CD8-positive, alpha-beta memory T cell (primary cell): ENCODE measurements around the gene TAAR6. TPM values are rescaled to one million over a fixed set of nuclear protein-coding genes. Genes with fewer than 3 reads are reported as not detected.

Experiments used
- CTCF ChIA-PET: fragments of 350-600 bp; sonication (Branson Sonifier 250); formaldehyde crosslinking; loops from one replicate; lab custom pipeline; 2021; ENCODE audit warnings: antibody characterized with exemption; lab: Charles Lee
- POLR2A ChIA-PET: fragments of 350-600 bp; sonication (Branson Sonifier 250); formaldehyde crosslinking; loops from one replicate; lab custom pipeline; 2021; ENCODE audit warnings: antibody characterized with exemption; lab: Charles Lee
- DNase-seq, 5 donors: peaks; one replicate each; pipeline versions ENCODE4 v3.0.0 to v3.0.0-alpha.2; 2020 to 2022; ENCODE audit warnings: mixed read lengths in 1 of 5
- H3K27ac ChIP-seq: one replicate; pipeline ENCODE4 v1.7.0; 2013; ENCODE audit warnings: low read depth, mild to moderate bottlenecking, low read length, moderate library complexity
- H3K27me3 ChIP-seq: 2 replicates; pipeline ENCODE4 v1.7.0; 2013; ENCODE audit warnings: low read length, mild to moderate bottlenecking; ENCODE audit not compliant: insufficient read depth, poor library complexity, severe bottlenecking
- H3K36me3 ChIP-seq: 2 replicates; pipeline ENCODE4 v1.7.0; 2013; ENCODE audit warnings: mild to moderate bottlenecking, low read length, moderate library complexity; ENCODE audit not compliant: insufficient read depth
- H3K4me1 ChIP-seq: 2 replicates; pipeline ENCODE4 v1.7.0; 2013; ENCODE audit warnings: mild to moderate bottlenecking, low read length, moderate library complexity; ENCODE audit not compliant: insufficient read depth
- H3K4me3 ChIP-seq: 2 replicates; pipeline ENCODE4 v1.7.0; 2013; ENCODE audit warnings: mild to moderate bottlenecking, low read length
- H3K9me3 ChIP-seq: 2 replicates; pipeline ENCODE4 v1.7.0; 2013; ENCODE audit warnings: mild to moderate bottlenecking, low read length
- H3K27ac Mint-ChIP-seq, 8 donors: one replicate each; pipeline ENCODE4 v1.8.0; 2020 to 2021; ENCODE audit warnings: mixed read lengths in 8 of 8, mild to moderate bottlenecking in 6 of 8, inconsistent platforms in 3 of 8, moderate library complexity in 3 of 8
- H3K27me3 Mint-ChIP-seq, 2 donors: one replicate each; pipeline ENCODE4 v1.8.0; 2020 to 2021; ENCODE audit warnings: mixed read lengths in 2 of 2, mild to moderate bottlenecking in 1 of 2, moderate library complexity in 1 of 2
- H3K36me3 Mint-ChIP-seq, 3 donors: one replicate each; pipeline ENCODE4 v1.8.0; 2020 to 2021; ENCODE audit warnings: mixed read lengths in 3 of 3, inconsistent platforms in 1 of 3, mild to moderate bottlenecking in 1 of 3
- H3K4me1 Mint-ChIP-seq, 3 donors: one replicate each; pipeline ENCODE4 v1.8.0; 2020 to 2021; ENCODE audit warnings: mixed read lengths in 3 of 3, inconsistent platforms in 1 of 3, mild to moderate bottlenecking in 1 of 3
- H3K4me3 Mint-ChIP-seq, 7 donors: one replicate each; pipeline ENCODE4 v1.8.0; 2020 to 2021; ENCODE audit warnings: mixed read lengths in 7 of 7, mild to moderate bottlenecking in 6 of 7, moderate library complexity in 4 of 7, inconsistent platforms in 2 of 7
- H3K9me3 Mint-ChIP-seq, 5 donors: one replicate each; pipeline ENCODE4 v1.8.0; 2020 to 2022; ENCODE audit warnings: mixed read lengths in 5 of 5, mild to moderate bottlenecking in 3 of 5, moderate library complexity in 2 of 5, inconsistent platforms in 1 of 5
- polyA plus RNA-seq: library from polyadenylated mRNA; unstranded; fragments of 300-500 nt; fragmentation: Illumina TruSeq; gene quantifications from one replicate; pipeline ENCODE4 v1.2.3, GENCODE V29; 2021
- total RNA-seq, 2 experiments: library from RNA; stranded (reverse); gene quantifications; one replicate each; pipeline ENCODE4 v1.2.3, GENCODE V29; 2021

Gene TAAR6
- total and polyA plus RNA-seq, 3 experiments from 2014 or later = not detected

- POLR2A ChIA-PET = no interaction called here
- peaks cover 3 to 8% of the 10 kb centered on the region in 2 donors for H3K27me3 Mint-ChIP-seq
Measured at GRCh38 chr6:132616677-132617076, 46.6 kb downstream of the TAAR6 start.

More at GRCh38 chr6:132616677-132617076, 46.6 kb downstream of the TAAR6 start:
- Histone ChIP-seq H3K36me3 (no peaks in the 10 kb centered on the region), H3K4me1 (peaks cover 4% of the 10 kb centered on the region), H3K4me3 (no peak overlapping the region), H3K27me3 (no peaks in the 10 kb centered on the region), H3K9me3 (no peaks in the 10 kb centered on the region), H3K27ac (no peak overlapping the region)
- Mint-ChIP-seq H3K9me3 (no peaks in the 10 kb centered on the region), H3K4me1 (peaks cover 16 to 22% (median 17%) of the 10 kb centered on the region in 3 donors), H3K4me3 (no peak overlapping the region), H3K36me3 (no peaks in the 10 kb centered on the region), H3K27ac (no peak overlapping the region)
- CTCF ChIA-PET = interaction anchor here (1.4 kb wide), 1 partner anchor 27 kb away, joined by 4 read pairs; the partner anchor contains the start of gene TAAR5
- DNase-seq = no peak

Other genes starting within 250 kb of the TAAR6 start
- not detected for gene MOXD1, start 168.8 kb upstream of the TAAR6 start, total RNA-seq
- gene MOXD1, start 168.8 kb upstream of the TAAR6 start, polyA plus RNA-seq = 0.25 TPM
- gene STX7, start 57.2 kb upstream of the TAAR6 start, total RNA-seq = 10 to 100 TPM; 19.0 to 25.1 TPM
- 11.4 TPM for gene STX7, start 57.2 kb upstream of the TAAR6 start, polyA plus RNA-seq
- gene TAAR9, start 32.0 kb upstream of the TAAR6 start, total RNA-seq = not detected
- not detected for gene TAAR9, start 32.0 kb upstream of the TAAR6 start, polyA plus RNA-seq
- not detected for gene TAAR8, start 17.6 kb upstream of the TAAR6 start, total RNA-seq
- not detected for gene TAAR8, start 17.6 kb upstream of the TAAR6 start, polyA plus RNA-seq
- gene TAAR5, start 19.4 kb downstream of the TAAR6 start, total RNA-seq = not detected
- not detected for gene TAAR5, start 19.4 kb downstream of the TAAR6 start, polyA plus RNA-seq
- not detected for gene TAAR2, start 54.0 kb downstream of the TAAR6 start, total RNA-seq
- not detected for gene TAAR2, start 54.0 kb downstream of the TAAR6 start, polyA plus RNA-seq
- not detected for gene TAAR1, start 88.9 kb downstream of the TAAR6 start, total RNA-seq
- not detected for gene TAAR1, start 88.9 kb downstream of the TAAR6 start, polyA plus RNA-seq
- gene VNN1, start 143.7 kb downstream of the TAAR6 start, total RNA-seq = not detected
- gene VNN1, start 143.7 kb downstream of the TAAR6 start, polyA plus RNA-seq = not detected
- gene VNN2, start 187.6 kb downstream of the TAAR6 start, total RNA-seq = 1 to 10 TPM; 5.1 to 6.0 TPM
- 35.8 TPM for gene VNN2, start 187.6 kb downstream of the TAAR6 start, polyA plus RNA-seq
- gene SLC18B1, start 228.3 kb downstream of the TAAR6 start, total RNA-seq = 1 to 10 TPM; 7.1 to 7.3 TPM
- 14.7 TPM for gene SLC18B1, start 228.3 kb downstream of the TAAR6 start, polyA plus RNA-seq
- 1,000 to 10,000 TPM; 1,945 to 2,001 TPM for gene RPS12, start 244.2 kb downstream of the TAAR6 start, total RNA-seq
- gene RPS12, start 244.2 kb downstream of the TAAR6 start, polyA plus RNA-seq = 2,302 TPM